NCI-H187 (cell line): ENCODE data around the gene MFSD6.
A peak's percentile ranks its signal among the peaks of the same experiment; 100 is the strongest.
"Not testable (repeated sequence)": the region's sequence is repeated elsewhere in the genome, so short reads cannot be mapped to it uniquely, and the experiment has no call there.

Source experiments
- DNase-seq, 2 experiments: peaks; one replicate each; lab custom pipeline; 2025; lab: John Stamatoyannopoulos, UW

MFSD6 gene

GRCh38 chr2:190466819-190467446, 58.8 kb downstream of the MFSD6 start:
- no peak for DNase-seq

- no peak for DNase-seq
These were observed 59.5 kb downstream of the MFSD6 start for GRCh38 chr2:190467575-190468083.

- DNase-seq: not testable (repeated sequence)
These were observed 60.2 kb downstream of the MFSD6 start for GRCh38 chr2:190468354-190468753.

GRCh38 chr2:190468814-190469569, 60.8 kb downstream of the MFSD6 start:
- DNase-seq: peak; percentile 56 to 79

GRCh38 chr2:190469771-190470170, 61.6 kb downstream of the MFSD6 start:
- DNase-seq: peak; percentile 59 to 74

GRCh38 chr2:190470256-190470826, 62.2 kb downstream of the MFSD6 start:
- no peak for DNase-seq

GRCh38 chr2:190477661-190478454, 69.7 kb downstream of the MFSD6 start:
- peak; percentile 29 to 53 for DNase-seq

GRCh38 chr2:190478572-190479195, 70.5 kb downstream of the MFSD6 start:
- no peak for DNase-seq

- DNase-seq: no peak
These were observed 73.2 kb downstream of the MFSD6 start for GRCh38 chr2:190481339-190481738.

GRCh38 chr2:190482451-190482850, 74.3 kb downstream of the MFSD6 start:
- DNase-seq: no peak

- DNase-seq: no peak
These were observed 78.0 kb downstream of the MFSD6 start for GRCh38 chr2:190486037-190486623.

GRCh38 chr2:190488516-190489233, 80.5 kb downstream of the MFSD6 start:
- DNase-seq: no peak

GRCh38 chr2:190489475-190489874, 81.3 kb downstream of the MFSD6 start:
- no peak for DNase-seq

- no peak for DNase-seq
These were observed 82.3 kb downstream of the MFSD6 start for GRCh38 chr2:190490502-190490901.

- DNase-seq: no peak
These were observed 84.9 kb downstream of the MFSD6 start for GRCh38 chr2:190493095-190493494.

GRCh38 chr2:190494600-190495227, 86.6 kb downstream of the MFSD6 start:
- not testable (repeated sequence) for DNase-seq

GRCh38 chr2:190497428-190497827, 89.3 kb downstream of the MFSD6 start:
- DNase-seq: no peak

GRCh38 chr2:190499273-190499672, 91.1 kb downstream of the MFSD6 start:
- DNase-seq: no peak

GRCh38 chr2:190500054-190500502, 91.9 kb downstream of the MFSD6 start:
- no peak for DNase-seq

- no peak for DNase-seq
These were observed 93.1 kb downstream of the MFSD6 start for GRCh38 chr2:190501231-190501630.
